ENCODE results near the gene UIMC1. TPM values are rescaled to one million over a fixed set of nuclear protein-coding genes. Genes with fewer than 3 reads are reported as not detected.
A peak's percentile ranks its signal among the peaks of the same experiment; 100 is the strongest.

UIMC1 gene
- total RNA-seq, 1 experiment from 2014 or later, result 53.0 TPM

GRCh38 chr5:176944268-176944667, 62.3 kb downstream of the UIMC1 start:
- Histone ChIP-seq H4K8ac (replicated peaks; ENCODE audit: insufficient read length, low read depth, low read length) (no peak overlapping the region), H2BK20ac (ENCODE audit: low read depth, low read length, poor library complexity, severe bottlenecking) (no peak overlapping the region), H4K20me1 (ENCODE audit: control insufficient read depth, insufficient read depth, insufficient read length) (no peaks in the 10 kb centered on the region), H3K4me1 (ENCODE audit: insufficient read depth, low read length) (peaks cover 10% of the 10 kb centered on the region; the same call in 1 of the 2 replicates), H3K27ac (ENCODE audit: insufficient read length, low read depth, low read length) (peak overlapping the region; percentile 79), H3K79me2 (ENCODE audit: insufficient read depth, low read length) (no peaks in the 10 kb centered on the region), H3K4ac (ENCODE audit: low read depth, low read length) (no peak overlapping the region), H3K23ac (ENCODE audit: insufficient read length, low read depth, low read length) (no peak overlapping the region), H2BK15ac (ENCODE audit: low read depth, low read length) (no peak overlapping the region), H4K91ac (ENCODE audit: insufficient read length, low read depth, low read length) (no peak overlapping the region), H4K5ac (ENCODE audit: insufficient read length, low read depth, low read length) (no peak overlapping the region), H3K18ac (ENCODE audit: insufficient read length, low read depth, low read length) (no peak overlapping the region), H3K9ac (ENCODE audit: extremely low read depth, insufficient read length, low read length) (no peak overlapping the region), H3K79me1 (ENCODE audit: insufficient read depth, low read depth, low read length, poor library complexity, severe bottlenecking) (no peaks in the 10 kb centered on the region), H3T11ph (ENCODE audit: low read length) (no peak overlapping the region), H3K23me2 (ENCODE audit: insufficient read length, low read depth, low read length, poor library complexity, severe bottlenecking) (no peaks in the 10 kb centered on the region), H2AFZ (ENCODE audit: low read length) (no peak overlapping the region), H2BK120ac (ENCODE audit: low read depth, low read length, poor library complexity, severe bottlenecking) (no peak overlapping the region), H2BK5ac (ENCODE audit: insufficient read length, low read length) (no peak overlapping the region), H2BK12ac (ENCODE audit: insufficient read length, low read depth, low read length) (no peak overlapping the region), H3K14ac (ENCODE audit: insufficient read depth, low read length) (no peak overlapping the region), H3K27me3 (ENCODE audit: insufficient read depth, low read length) (no peaks in the 10 kb centered on the region), H3K4me2 (ENCODE audit: insufficient read depth, insufficient read length, low read length) (peak overlapping the region; percentile 31), H3K9me3 (ENCODE audit: control insufficient read depth, low read depth, low read length) (no peaks in the 10 kb centered on the region), H2AK5ac (ENCODE audit: insufficient read length, low read length) (no peak overlapping the region), H3K56ac (ENCODE audit: insufficient read length, low read depth, low read length) (no peak overlapping the region)
- Mint-ChIP-seq H3K4me3 (peak overlapping the region; percentile 11 to 27; a peak in 2 of 5 replicates), H3K36me3 (ENCODE audit: insufficient read depth in 1 of 3, low read depth in 3 of 3) (peaks cover 21 to 53% (median 50%) of the 10 kb centered on the region in 3 experiments), H3K27me3 (ENCODE audit: low read depth) (no peaks in the 10 kb centered on the region), H3K27ac (peak overlapping the region; percentile 95 to 97 (median 97); a peak in 6 of 7 replicates), H3K4me1 (peaks cover 56 to 62% of the 10 kb centered on the region in 2 experiments), H3K9me3 (peaks cover 0 to 2% of the 10 kb centered on the region in 2 experiments; a peak in 1 of 5 replicates)
- TF ChIP-seq CTCF (conservative IDR thresholded peaks at IDR 0.05), result no peak
- no CpG with 5 or more reads among the region's 2 CpGs for WGBS (ENCODE audit: extremely low coverage, insufficient read length, low lambda C conversion rate)
- DNase-seq, result no peak

Data from H9 (cell line).